PC-3 (cell line): ENCODE measurements around the gene BLCAP. TPM values are rescaled to one million over a fixed set of nuclear protein-coding genes. Genes with fewer than 3 reads are reported as not detected.

Experiments used
- ATAC-seq: fragments of 200-7000 bp; cut with Tn5 transposase; 2 replicates; pipeline ENCODE4 v1.9.1; 2020; ENCODE audit warnings: mild to moderate bottlenecking, moderate library complexity
- BruUV-seq: library from RNA; stranded (reverse); fragments of 400-500 nt; replicated peaks from 2 replicates; lab custom pipeline; 2021; lab: Mats Ljungman, UMichigan
- CTCF ChIA-PET: fragments of 300-600 bp; sonication (Branson Sonifier 250); formaldehyde crosslinking; loops from one replicate; lab custom pipeline; 2022; ENCODE audit warnings: antibody characterized with exemption; lab: Charles Lee
- POLR2A ChIA-PET: fragments of 300-600 bp; sonication (Branson Sonifier 250); formaldehyde crosslinking; loops from one replicate; lab custom pipeline; 2022; ENCODE audit warnings: antibody characterized with exemption; ENCODE audit not compliant: unreplicated experiment; lab: Charles Lee
- DNase-seq: peaks from one replicate; pipeline ENCODE4 v3.0.0-alpha.2; 2015
- H2AFZ ChIP-seq: fragments of 300-600 bp; sonication (generic); 2 replicates; pipeline ENCODE4 v1.6.0; 2016; ENCODE audit warnings: antibody characterized with exemption, low read length
- H3F3A ChIP-seq: fragments of 300-600 bp; sonication (generic); one replicate; pipeline ENCODE4 v1.6.0; 2017; ENCODE audit warnings: antibody characterized with exemption, low read length, control low read depth, mild to moderate bottlenecking; ENCODE audit not compliant: unreplicated experiment
- H3K27ac ChIP-seq: fragments of 300-600 bp; sonication (generic); 2 replicates; pipeline ENCODE4 v1.5.1; 2016; ENCODE audit warnings: mild to moderate bottlenecking, low read length
- H3K27me3 ChIP-seq: fragments of 300-600 bp; sonication (generic); 2 replicates; pipeline ENCODE4 v1.6.1; 2016; ENCODE audit warnings: low read length, mixed read lengths
- H3K36me3 ChIP-seq: fragments of 300-600 bp; sonication (generic); 2 replicates; pipeline ENCODE4 v1.6.1; 2016; ENCODE audit warnings: low read depth, mixed run types, low read length, mixed read lengths
- H3K4me1 ChIP-seq: fragments of 300-600 bp; sonication (generic); 2 replicates; pipeline ENCODE4 v1.5.1; 2016; ENCODE audit warnings: low read length; ENCODE audit not compliant: insufficient read depth
- H3K4me2 ChIP-seq: fragments of 300-600 bp; sonication (generic); 2 replicates; pipeline ENCODE4 v1.6.0; 2016; ENCODE audit warnings: low read length
- H3K4me3 ChIP-seq: fragments of 300-600 bp; sonication (generic); 2 replicates; pipeline ENCODE4 v1.5.1; 2016; ENCODE audit warnings: mild to moderate bottlenecking, low read length, mixed read lengths
- H3K79me2 ChIP-seq: fragments of 300-600 bp; sonication (generic); 2 replicates; pipeline ENCODE4 v1.6.1; 2017; ENCODE audit warnings: low read length, mixed read lengths
- H3K9ac ChIP-seq: fragments of 300-600 bp; sonication (generic); 2 replicates; pipeline ENCODE4 v1.6.0; 2016; ENCODE audit warnings: mild to moderate bottlenecking, low read length
- H3K9me2 ChIP-seq: fragments of 300-600 bp; sonication (generic); replicated peaks from 2 replicates; pipeline ENCODE4 v1.6.1; 2016; ENCODE audit warnings: mixed run types, low read length, mixed read lengths
- H3K9me3 ChIP-seq: fragments of 300-600 bp; sonication (generic); 2 replicates; pipeline ENCODE4 v1.6.1; 2016; ENCODE audit warnings: low read length, mixed read lengths
- H4K20me1 ChIP-seq: fragments of 300-600 bp; sonication (generic); 2 replicates; pipeline ENCODE4 v1.6.1; 2016; ENCODE audit warnings: low read length, mixed read lengths
- CTCF ChIP-seq: fragments of 300-600 bp; sonication (generic); conservative IDR thresholded peaks from 2 replicates; pipeline ENCODE4 v1.5.1; 2017; ENCODE audit warnings: antibody characterized with exemption, low read depth, mild to moderate bottlenecking, low read length
- EZH2 ChIP-seq: fragments of 300-600 bp; sonication (generic); IDR thresholded peaks from one replicate; pipeline ENCODE4 v1.6.1; 2017; ENCODE audit warnings: antibody characterized with exemption, mild to moderate bottlenecking, low read length; ENCODE audit not compliant: unreplicated experiment
- EZH2phosphoT487 ChIP-seq: fragments of 300-600 bp; sonication (generic); IDR thresholded peaks from 2 replicates; pipeline ENCODE4 v1.6.1; 2018; ENCODE audit warnings: mild to moderate bottlenecking, antibody characterized with exemption, low read length, borderline replicate concordance
- intact Hi-C: fragments of 100-400 bp; cut with micrococcal nuclease; formaldehyde crosslinking; loops from 2 replicates; pipeline ENCODE4 v1.9.0; 2023
- total RNA-seq: library from RNA; depleted of rRNA; stranded (reverse); fragments of >200 nt; gene quantifications from 2 replicates; pipeline ENCODE4 v1.2.3, GENCODE V29; 2014

The BLCAP gene
- total RNA-seq, 1 experiment from 2014 or later, result 100 TPM

- Histone ChIP-seq H3K9me2 (no peaks in the 10 kb centered on the region), H3F3A (no peaks in the 10 kb centered on the region), H3K9me3 (no peaks in the 10 kb centered on the region), H3K27ac (no peak overlapping the region), H3K4me3 (peak overlapping the region; percentile 57), H3K4me1 (peaks cover 10% of the 10 kb centered on the region; the same call in 1 of the 2 replicates), H2AFZ (peak overlapping the region; percentile 92), H3K9ac (no peak overlapping the region), H3K4me2 (peak overlapping the region; percentile 84), H3K36me3 (no peaks in the 10 kb centered on the region), H3K27me3 (peaks cover 8% of the 10 kb centered on the region; the same call in 1 of the 2 replicates), H4K20me1 (no peaks in the 10 kb centered on the region), H3K79me2 (no peaks in the 10 kb centered on the region)
- POLR2A ChIA-PET, result no interaction called here
- no TSS peak for BruUV-seq
- ATAC-seq (no peak), DNase-seq (no peak)
- intact Hi-C loops, result loop anchor here (10.0 kb wide), 1 partner anchor 491 kb away; no protein-coding TSS in a partner anchor
- CTCF ChIA-PET, result interaction anchor here (0.6 kb wide), 3 partner anchors 123 to 431 kb away, joined by 3 read pairs; no protein-coding TSS in a partner anchor
- TF ChIP-seq EZH2phosphoT487 (no peak), EZH2 (no peak), CTCF (no peak)
These were observed 36.3 kb upstream of the BLCAP start for GRCh38 chr20:37564016-37564387.

DNA sequence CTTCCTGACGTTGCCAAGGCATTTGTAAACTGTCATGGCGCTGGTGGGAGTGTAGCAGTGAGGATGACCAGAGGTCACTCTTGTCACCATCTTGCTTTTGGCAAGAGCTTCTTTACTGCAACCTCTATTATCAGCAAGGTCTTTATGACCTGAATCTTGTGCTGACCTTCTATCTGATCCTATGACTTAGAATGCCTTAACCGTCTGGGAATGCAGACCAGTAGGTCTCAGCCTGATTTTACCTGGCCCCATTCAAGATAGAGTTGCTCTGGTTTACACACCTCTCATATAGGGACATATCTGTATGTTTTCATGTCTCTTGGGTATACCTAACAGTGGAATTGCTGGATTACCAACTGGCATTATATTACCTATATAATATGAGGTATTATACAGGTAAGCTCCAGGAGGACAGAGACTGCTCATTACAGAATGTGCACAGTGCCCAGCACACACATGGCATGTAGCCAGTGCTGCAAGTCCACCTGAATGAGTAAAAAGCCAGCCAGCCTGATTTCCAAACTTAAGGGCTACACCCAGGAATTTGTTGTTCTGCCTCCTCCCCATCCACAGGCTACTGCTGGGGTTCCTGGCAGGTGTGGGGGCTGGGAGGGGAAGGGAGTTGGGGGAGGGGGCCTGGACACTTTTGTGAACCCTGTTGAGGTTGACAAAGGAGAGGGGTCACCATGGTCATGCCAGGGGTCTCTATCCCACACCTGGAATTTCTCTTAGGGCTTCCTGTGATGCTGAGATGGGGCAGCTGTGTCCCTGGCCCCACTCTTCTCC is 35.2 kb upstream of the BLCAP start:
- no peaks in the 10 kb centered on the region for H3K9me3 ChIP-seq
- ChIA-PET POLR2A (no interaction called here), CTCF (no interaction called here)
- no peaks in the 10 kb centered on the region for H3K9me2 ChIP-seq
- DNase-seq (no peak), ATAC-seq (no peak)
- no peak overlapping the region for H3K9ac ChIP-seq
- H3F3A ChIP-seq, result no peaks in the 10 kb centered on the region
- H3K27ac ChIP-seq, result no peak overlapping the region
- H3K4me3 ChIP-seq, result no peak overlapping the region
- TF ChIP-seq EZH2 (no peak), EZH2phosphoT487 (no peak), CTCF (no peak)
- no peaks in the 10 kb centered on the region for H4K20me1 ChIP-seq
- no peaks in the 10 kb centered on the region for H3K79me2 ChIP-seq
- BruUV-seq, result no TSS peak
- H2AFZ ChIP-seq, result no peak overlapping the region
- H3K27me3 ChIP-seq, result no peaks in the 10 kb centered on the region
- no peaks in the 10 kb centered on the region for H3K36me3 ChIP-seq
- H3K4me1 ChIP-seq, result peaks cover 10% of the 10 kb centered on the region; the same call in 1 of the 2 replicates
- intact Hi-C loops, result loop anchor here (10.0 kb wide), 1 partner anchor 492 kb away; no protein-coding TSS in a partner anchor
- no peak overlapping the region for H3K4me2 ChIP-seq

DNA sequence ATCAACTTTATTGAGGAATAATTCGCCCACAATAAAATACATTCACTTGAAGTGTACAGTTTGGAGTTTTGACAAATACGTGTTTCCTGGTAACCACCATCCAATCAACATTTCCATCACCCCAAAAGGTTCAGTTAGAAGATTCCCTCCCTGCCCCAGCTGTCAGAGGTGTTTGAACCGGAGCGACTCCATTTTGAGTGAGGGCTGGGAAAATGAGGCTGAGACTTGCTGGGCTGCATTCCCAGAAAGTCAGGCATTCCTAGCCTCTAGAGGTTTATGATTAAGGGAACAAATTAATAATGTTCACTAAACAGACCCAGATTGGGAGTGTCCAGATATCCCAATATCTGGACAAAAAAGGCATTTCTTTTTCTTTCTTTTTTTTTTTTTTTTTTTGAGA is 33.0 kb upstream of the BLCAP start:
- Histone ChIP-seq H3F3A (no peaks in the 10 kb centered on the region), H2AFZ (no peak overlapping the region), H3K79me2 (no peaks in the 10 kb centered on the region), H3K9me2 (no peaks in the 10 kb centered on the region), H3K27me3 (no peaks in the 10 kb centered on the region), H3K4me1 (0 out of 2 replicates have a peak, but pooled peaks cover 7% of the 10 kb centered on the region), H3K9me3 (no peaks in the 10 kb centered on the region), H3K27ac (no peak overlapping the region), H3K9ac (no peak overlapping the region), H4K20me1 (no peaks in the 10 kb centered on the region), H3K4me2 (no peak overlapping the region), H3K4me3 (no peak overlapping the region), H3K36me3 (no peaks in the 10 kb centered on the region)
- TF ChIP-seq CTCF (no peak), EZH2 (no peak), EZH2phosphoT487 (no peak)
- ChIA-PET POLR2A (no interaction called here), CTCF (no interaction called here)
- intact Hi-C loops, result loop anchor here (10.0 kb wide), 1 partner anchor 494 kb away; no protein-coding TSS in a partner anchor
- DNase-seq (no peak), ATAC-seq (no peak)
- no TSS peak for BruUV-seq
